ENCODE results near the gene KDM5B.

Gene KDM5B

GRCh38 chr1:202710070-202711045, 97.9 kb downstream of the KDM5B start, which contains the start of gene SYT2:
SYT2 (minus strand) TSS chr1:202710454; CDS start chr1:202605772, 104,682 bp downstream.
- DNase-seq, result no peak

- DNase-seq, result no peak
Measured at GRCh38 chr1:202709276-202710041, 98.8 kb downstream of the KDM5B start.

- DNase-seq, result no peak
Measured at GRCh38 chr1:202708456-202709275, 99.6 kb downstream of the KDM5B start.

- DNase-seq, result no peak
Measured at GRCh38 chr1:202706851-202707250, 101.4 kb downstream of the KDM5B start.

- DNase-seq, result no peak
Measured at GRCh38 chr1:202704601-202705000, 103.6 kb downstream of the KDM5B start.

GRCh38 chr1:202703191-202703590, 105.0 kb downstream of the KDM5B start:
- DNase-seq, result no peak

- DNase-seq, result no peak
Measured at GRCh38 chr1:202702088-202702487, 106.1 kb downstream of the KDM5B start.

GRCh38 chr1:202701200-202701599, 107.0 kb downstream of the KDM5B start:
- no peak for DNase-seq

GRCh38 chr1:202700061-202700460, 108.2 kb downstream of the KDM5B start:
- DNase-seq, result no peak

GRCh38 chr1:202698276-202698675, 109.9 kb downstream of the KDM5B start:
- DNase-seq, result no peak

GRCh38 chr1:202697038-202697437, 111.2 kb downstream of the KDM5B start:
- DNase-seq, result no peak

GRCh38 chr1:202694314-202694713, 113.9 kb downstream of the KDM5B start:
- no peak for DNase-seq

GRCh38 chr1:202692959-202693555, 115.2 kb downstream of the KDM5B start:
- DNase-seq, result peak in 1 of 2 donors; percentile 45

GRCh38 chr1:202691816-202692215, 116.4 kb downstream of the KDM5B start:
- no peak for DNase-seq

GRCh38 chr1:202689493-202690342, 118.5 kb downstream of the KDM5B start:
- no peak for DNase-seq

GRCh38 chr1:202689082-202689481, 119.1 kb downstream of the KDM5B start:
- no peak for DNase-seq

- no peak for DNase-seq
Measured at GRCh38 chr1:202688401-202688800, 119.8 kb downstream of the KDM5B start.

GRCh38 chr1:202687798-202688197, 120.4 kb downstream of the KDM5B start:
- DNase-seq, result no peak

GRCh38 chr1:202687370-202687769, 120.9 kb downstream of the KDM5B start:
- DNase-seq, result no peak

- no peak for DNase-seq
Measured at GRCh38 chr1:202685641-202686040, 122.6 kb downstream of the KDM5B start.

- no peak for DNase-seq
Measured at GRCh38 chr1:202684716-202685115, 123.5 kb downstream of the KDM5B start.
